GM12878 (cell line): ENCODE results near the gene GNAZ. TPM values are rescaled to one million over a fixed set of nuclear protein-coding genes. Genes with fewer than 3 reads are reported as not detected.
A peak's percentile ranks its signal among the peaks of the same experiment; 100 is the strongest.

Experiments used
- ATAC-seq: fragments of 200-7000 bp; cut with Tn5 transposase; 3 replicates; pipeline ENCODE4 v1.9.1; 2020; ENCODE audit warnings: mild to moderate bottlenecking, moderate library complexity
- Bru-seq: library from RNA; stranded (reverse); fragments of 400-500 nt; gene quantifications from one replicate; lab custom pipeline; 2021; lab: Mats Ljungman, UMichigan
- BruChase-seq, 2 experiments: library from RNA; stranded (reverse); fragments of 400-500 nt; gene quantifications; one replicate each; lab custom pipeline; 2021; lab: Mats Ljungman, UMichigan
- BruUV-seq: library from RNA; stranded (reverse); fragments of 400-500 nt; replicated peaks from 2 replicates; lab custom pipeline; 2021; lab: Mats Ljungman, UMichigan
- CTCF ChIA-PET: fragments of 300-600 bp; sonication (Branson Sonifier 250); formaldehyde crosslinking; extraction: SDS; loops from one replicate; lab custom pipeline; 2021; ENCODE audit warnings: inconsistent platforms; lab: Yijun Ruan, JAX
- POLR2A ChIA-PET: fragments of 350-600 bp; formaldehyde crosslinking; extraction: SDS; loops from one replicate; lab custom pipeline; 2021; ENCODE audit warnings: inconsistent platforms; lab: Charles Lee
- RAD21 ChIA-PET: fragments of 300-600 bp; sonication (Branson Sonifier 250); formaldehyde crosslinking; loops from one replicate; lab custom pipeline; 2023; ENCODE audit warnings: antibody characterized with exemption; ENCODE audit not compliant: unreplicated experiment; lab: Charles Lee
- SMC1A ChIA-PET: fragments of 300-600 bp; sonication (Branson Sonifier 250); formaldehyde crosslinking; loops from one replicate; lab custom pipeline; 2023; ENCODE audit not compliant: unreplicated experiment, uncharacterized antibody; lab: Charles Lee
- DNase-seq: peaks from one replicate; pipeline ENCODE4 v3.0.0-alpha.2; 2011; ENCODE audit warnings: low read depth, low spot score
- FAIRE-seq: peaks from 3 replicates; lab custom pipeline; 2011; peaks lifted over from hg19 to GRCh38; lab: Jason Lieb, UNC
- H2AFZ ChIP-seq: 2 replicates; pipeline ENCODE4 v1.6.0; 2011; ENCODE audit warnings: low read depth, low read length, control low read depth; ENCODE audit not compliant: control insufficient read depth
- H3K27ac ChIP-seq: 2 replicates; pipeline ENCODE4 v1.5.1; 2011; ENCODE audit warnings: control low read depth; ENCODE audit not compliant: control insufficient read depth, insufficient read depth
- H3K27me3 ChIP-seq, 2 experiments: replicated peaks in 1 of 2; 2 replicates each; pipeline versions ENCODE4 v1.6.0 to v1.6.1; 2011; ENCODE audit warnings: low read length in 1 of 2; ENCODE audit not compliant: control insufficient read depth in 2 of 2, insufficient read depth in 2 of 2
- H3K36me3 ChIP-seq, 2 experiments: 2 replicates each; pipeline ENCODE4 v1.5.1; 2011; ENCODE audit warnings: low read length in 1 of 2; ENCODE audit not compliant: control insufficient read depth in 2 of 2, insufficient read depth in 2 of 2
- H3K4me1 ChIP-seq: 2 replicates; pipeline ENCODE4 v1.6.1; 2011; ENCODE audit warnings: mild to moderate bottlenecking, low read length, moderate library complexity, mixed read lengths; ENCODE audit not compliant: control insufficient read depth, insufficient read depth
- H3K4me2 ChIP-seq: 2 replicates; pipeline ENCODE4 v1.6.0; 2011; ENCODE audit warnings: control low read depth; ENCODE audit not compliant: control insufficient read depth, insufficient read depth
- H3K4me3 ChIP-seq: fragments of 200-600 bp; sonication (generic); 2 replicates; pipeline ENCODE4 v1.5.1; 2016
- H3K79me2 ChIP-seq: 2 replicates; pipeline ENCODE4 v1.6.0; 2011; ENCODE audit warnings: low read length; ENCODE audit not compliant: control insufficient read depth, insufficient read depth
- H3K9ac ChIP-seq: 2 replicates; pipeline ENCODE4 v1.8.0; 2011; ENCODE audit warnings: low read length, control low read depth, mixed read lengths; ENCODE audit not compliant: control insufficient read depth, insufficient read depth
- H3K9me3 ChIP-seq: replicated peaks from 3 replicates; pipeline ENCODE4 v1.5.1; 2011; ENCODE audit warnings: mild to moderate bottlenecking, low read length; ENCODE audit not compliant: control insufficient read depth, insufficient read depth
- H4K20me1 ChIP-seq: 2 replicates; pipeline ENCODE4 v1.6.0; 2011; ENCODE audit not compliant: control insufficient read depth, insufficient read depth
- GABPA ChIP-seq: IDR thresholded peaks from 2 replicates; pipeline ENCODE4 v1.6.1; 2014; ENCODE audit warnings: antibody characterized with exemption, low read depth, mild to moderate bottlenecking, inconsistent platforms
- GATAD2B ChIP-seq: fragments of 450-650 bp; conservative IDR thresholded peaks from 2 replicates; pipeline ENCODE4 v1.6.1; 2017; ENCODE audit warnings: low read depth, mild to moderate bottlenecking, moderate library complexity
- NR2F1 ChIP-seq: fragments of 450-650 bp; conservative IDR thresholded peaks from 2 replicates; pipeline ENCODE4 v1.6.1; 2017; ENCODE audit warnings: mild to moderate bottlenecking
- SUZ12 ChIP-seq: fragments of 200-600 bp; sonication (generic); IDR thresholded peaks from one replicate; pipeline ENCODE4 v1.6.1; 2018; ENCODE audit warnings: antibody characterized with exemption, mild to moderate bottlenecking; ENCODE audit not compliant: unreplicated experiment
- WGBS: methylation state at CpG from one replicate; pipeline ENCODE4 v1.1.6; 2016; ENCODE audit warnings: low lambda C conversion rate; ENCODE audit not compliant: insufficient replicate concordance, insufficient coverage; ENCODE audit errors: missing lambda C conversion rate; 5-methylcytosine and 5-hydroxymethylcytosine counted together
- in situ Hi-C: fragments of 300-500 bp; cut with MboI; formaldehyde crosslinking; loops from 9 replicates; pipeline ENCODE4 v1.14.3; 2018; ENCODE audit warnings: mixed read lengths
- intact Hi-C: fragments of 100-400 bp; cut with micrococcal nuclease; formaldehyde crosslinking; loops from one replicate; pipeline ENCODE4 v1.14.2; 2022; ENCODE audit not compliant: unreplicated experiment
- long read RNA-seq, 2 experiments: library from polyadenylated mRNA; unstranded; transcript quantifications; one replicate each; pipeline ENCODE4 v2.0.0, GENCODE V29; 2019 to 2020
- polyA minus RNA-seq, 3 experiments: library from RNA; depleted of rRNA, polyadenylated mRNA; stranded (reverse); fragments of >200 nt; gene quantifications; 2 replicates each; pipeline ENCODE4 v1.2.3, GENCODE V29; 2011
- polyA plus RNA-seq, 11 experiments: library from polyadenylated mRNA; depleted of rRNA in 4 of 11; unstranded in 6 of 11; stranded (reverse) in 5 of 11; fragments of >200 nt; fragmentation: Nextera tagmentation in 4 of 11; fragmentation: Illumina TruSeq in 1 of 11; extraction: Ambion mirVana in 4 of 11; extraction: Trizol in 1 of 11; gene quantifications; 1 replicate in 1 of 11; 2 replicates in 10 of 11; pipeline versions ENCODE4 v1.2.1 to v1.2.3, GENCODE V29; 2011 to 2016; ENCODE audit warnings: inconsistent platforms in 2 of 11, missing spikeins in 2 of 11, low read depth in 1 of 11
- total RNA-seq, 4 experiments: library from RNA; depleted of rRNA in 3 of 4; stranded (reverse); fragments of >200 nt in 3 of 4; fragmentation: Illumina TruSeq in 1 of 4; extraction: Trizol in 1 of 4; gene quantifications; 2 replicates each; pipeline versions ENCODE4 v1.2.1 to v1.2.3, GENCODE V29; 2013 to 2021
- TF ChIP-seq, protein P1 (sequence below): fragments of 450-650 bp; IDR thresholded peaks from 2 replicates; pipeline ENCODE4 v1.6.1; 2017; ENCODE audit warnings: mild to moderate bottlenecking, low read depth, inconsistent platforms; ENCODE audit not compliant: poor library complexity, severe bottlenecking

Gene GNAZ
- 0.93 and 1.6 TPM in 2 replicates for total RNA-seq (2013; cell fraction: nucleolus; rRNA removed)
- 0.60 and 0.73 TPM in 2 replicates for total RNA-seq (2014; rRNA removed)
- 0.36 and 0.46 TPM in 2 replicates for total RNA-seq (2014; rRNA removed; fragmentation: Illumina TruSeq; extraction: Trizol)
- total RNA-seq (2021) = 0.51 and 0.96 TPM in 2 replicates
- not detected for polyA plus RNA-seq (2011; ENCODE audit: low read depth)
- 0.68 and 1.0 TPM in 2 replicates for polyA plus RNA-seq (2011; rRNA removed)
- 1.5 and 1.9 TPM in 2 replicates for polyA plus RNA-seq (2011; cell fraction: cytosol; rRNA removed)
- 2.0 and 4.6 TPM in 2 replicates for polyA plus RNA-seq (2011; cell fraction: nucleus; rRNA removed)
- polyA plus RNA-seq (2012) = 0.11 and 0.17 TPM in 2 replicates
- 0.14 and 0.44 TPM in 2 replicates for polyA plus RNA-seq (2014; fragmentation: Illumina TruSeq; extraction: Trizol)
- under 1 TPM in 1 of 2 experiments, not detected in 1; 0.09 TPM for polyA plus RNA-seq (2014; fragmentation: Nextera tagmentation; extraction: Ambion mirVana)
- 0.54 and 1.5 TPM in 2 replicates for polyA plus RNA-seq (2014; rRNA removed)
- polyA plus RNA-seq (2016; fragmentation: Nextera tagmentation; extraction: Ambion mirVana) = under 1 TPM; 0.16 to 0.28 TPM
- 1.2 and 1.7 TPM in 2 replicates for polyA minus RNA-seq (2011; rRNA and poly(A)+ RNA removed)
- polyA minus RNA-seq (2011; cell fraction: cytosol; rRNA and poly(A)+ RNA removed) = 1.1 and 3.6 TPM in 2 replicates
- 0.36 and 1.4 TPM in 2 replicates for polyA minus RNA-seq (2011; cell fraction: nucleus; rRNA and poly(A)+ RNA removed)
- percentile 32 among the genes with signal in this experiment for Bru-seq, nascent RNA
- percentile 31 among the genes with signal in this experiment for BruChase-seq, experiment 1, labeled RNA remaining after a 6-hour chase
- percentile 31 among the genes with signal in this experiment for BruChase-seq, experiment 2, labeled RNA remaining after a 2-hour chase
- long read RNA-seq, experiment 1, partial matches to known transcripts = 0 of 1 reads
- long read RNA-seq, experiment 1, other reads (novel, unspliced or antisense) = 1 of 1 reads
- long read RNA-seq, experiment 2, partial matches to known transcripts = 0 of 1 reads
- long read RNA-seq, experiment 2, other reads (novel, unspliced or antisense) = 1 of 1 reads

DNA sequence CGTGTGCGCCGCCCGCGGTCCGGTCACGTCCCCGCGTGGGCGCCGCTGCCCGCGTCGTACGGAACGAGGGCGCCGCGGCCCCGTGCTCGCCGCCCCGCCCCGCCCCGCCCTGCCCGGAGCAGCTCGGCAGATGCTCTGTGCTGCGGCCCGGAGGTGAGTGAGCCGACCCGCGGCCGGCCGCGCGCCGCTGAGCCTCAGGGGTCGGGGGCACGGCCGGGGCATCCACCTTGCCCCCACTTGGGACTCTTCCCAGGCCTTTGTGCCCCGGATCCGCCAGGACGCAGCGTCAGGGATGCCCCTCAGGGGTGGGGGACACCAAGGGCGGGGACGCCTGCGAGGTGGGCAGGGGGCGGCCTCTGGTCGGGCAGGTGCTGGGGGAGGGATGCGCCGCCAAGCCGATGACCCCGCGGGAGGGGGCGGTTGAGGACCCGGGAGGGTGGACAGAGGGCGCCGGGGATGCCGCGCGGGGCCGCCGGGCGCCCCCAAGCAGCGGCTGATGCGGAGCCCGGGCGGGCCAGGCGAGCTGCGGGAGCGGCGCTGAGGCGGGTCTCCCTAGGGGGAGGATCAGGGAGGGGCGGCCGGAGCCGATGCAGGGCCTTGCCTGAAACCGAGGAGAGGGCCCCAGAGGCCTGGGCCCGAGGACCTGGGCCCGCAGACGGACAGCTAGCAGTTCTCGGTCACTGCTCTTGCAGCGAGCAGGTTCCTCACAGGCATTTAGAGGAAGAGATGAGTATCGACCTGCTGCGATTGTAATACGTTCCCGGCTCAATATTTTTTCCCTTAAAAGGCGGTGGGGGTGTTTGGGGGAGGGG is at the start of gene GNAZ:
Gene GNAZ, plus strand, starts transcription at position 102 of the 812 bp plus-strand sequence. CDS start 25,177 bp downstream, outside the sequence.
- TF ChIP-seq GATAD2B = peak; percentile 51; the same call in 1 of the 2 replicates
- no peak for TF ChIP-seq GABPA
- TF ChIP-seq NR2F1 = 0 out of 2 replicates have a peak, but pooled peaks have one; percentile 16
- TF ChIP-seq, protein P1, sequence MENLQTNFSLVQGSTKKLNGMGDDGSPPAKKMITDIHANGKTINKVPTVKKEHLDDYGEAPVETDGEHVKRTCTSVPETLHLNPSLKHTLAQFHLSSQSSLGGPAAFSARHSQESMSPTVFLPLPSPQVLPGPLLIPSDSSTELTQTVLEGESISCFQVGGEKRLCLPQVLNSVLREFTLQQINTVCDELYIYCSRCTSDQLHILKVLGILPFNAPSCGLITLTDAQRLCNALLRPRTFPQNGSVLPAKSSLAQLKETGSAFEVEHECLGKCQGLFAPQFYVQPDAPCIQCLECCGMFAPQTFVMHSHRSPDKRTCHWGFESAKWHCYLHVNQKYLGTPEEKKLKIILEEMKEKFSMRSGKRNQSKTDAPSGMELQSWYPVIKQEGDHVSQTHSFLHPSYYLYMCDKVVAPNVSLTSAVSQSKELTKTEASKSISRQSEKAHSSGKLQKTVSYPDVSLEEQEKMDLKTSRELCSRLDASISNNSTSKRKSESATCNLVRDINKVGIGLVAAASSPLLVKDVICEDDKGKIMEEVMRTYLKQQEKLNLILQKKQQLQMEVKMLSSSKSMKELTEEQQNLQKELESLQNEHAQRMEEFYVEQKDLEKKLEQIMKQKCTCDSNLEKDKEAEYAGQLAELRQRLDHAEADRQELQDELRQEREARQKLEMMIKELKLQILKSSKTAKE = no peak
- peak; percentile 93 for TF ChIP-seq SUZ12
- DNase-seq (no peak), ATAC-seq (peak; percentile 64), FAIRE-seq (no peak)
- 6% methylated on average over 19 of the region's 87 CpGs for whole genome bisulfite sequencing
- peaks cover 3% of the 10 kb centered on the region; the same call in 1 of the 2 replicates for H3K4me1 ChIP-seq
- H3K36me3 ChIP-seq = no peaks in the 10 kb centered on the region
- no peak within 1 kb of the TSS; the same call in 1 of the 2 replicates for H3K9ac ChIP-seq
- H3K4me3 ChIP-seq = peak within 1 kb of the TSS; percentile 61
- no TSS peak for BruUV-seq
- RAD21 ChIA-PET = interaction anchor here (0.9 to 2.6 kb wide), 4 partner anchors 12 to 111 kb away, joined by 3 to 18 read pairs (median 3); no protein-coding TSS in a partner anchor
- intact Hi-C loops = no loop called here
- CTCF ChIA-PET = interaction anchor here (0.6 to 2.3 kb wide), 8 partner anchors 8 to 137 kb away, joined by 3 to 17 read pairs (median 4); no protein-coding TSS in a partner anchor
- H3K27ac ChIP-seq = no peak within 1 kb of the TSS
- SMC1A ChIA-PET = interaction anchor here (0.9 to 3.8 kb wide), 9 partner anchors 13 to 110 kb away, joined by 3 to 20 read pairs (median 4); no protein-coding TSS in a partner anchor
- H4K20me1 ChIP-seq = no peaks in the 10 kb centered on the region
- H2AFZ ChIP-seq = peak within 1 kb of the TSS; percentile 61; the same call in 1 of the 2 replicates
- POLR2A ChIA-PET = interaction anchor here (1.0 kb wide), 1 partner anchor 55 kb away, joined by 4 read pairs; no protein-coding TSS in a partner anchor
- peak within 1 kb of the TSS; percentile 91 for H3K4me2 ChIP-seq
- no peaks in the 10 kb centered on the region for H3K79me2 ChIP-seq
- no peaks in the 10 kb centered on the region for H3K9me3 ChIP-seq
- in situ Hi-C loops = no loop called here
- H3K27me3 ChIP-seq = peaks cover 0 to 9% of the 10 kb centered on the region in 2 experiments; a peak in 2 of 4 replicates
